Daoy (cell line): Measurements from ENCODE around the gene AHCYL1. TPM values are rescaled to one million over a fixed set of nuclear protein-coding genes. Genes with fewer than 3 reads are reported as not detected.

ENCODE experiments used
- DNase-seq: peaks from one replicate; pipeline ENCODE4 v3.0.0-alpha.2; 2015; ENCODE audit warnings: low read depth
- total RNA-seq: library from RNA; depleted of rRNA; stranded (reverse); fragments of >200 nt; shearing (Covaris generic); gene quantifications from 2 replicates; pipeline ENCODE4 v1.2.3, GENCODE V29; 2014; rRNA removed

AHCYL1 gene
- total RNA-seq, 1 experiment from 2014 or later = 44.9 TPM

GRCh38 chr1:110061341-110061740, 76.8 kb downstream of the AHCYL1 start:
- no peak for DNase-seq

GRCh38 chr1:110062612-110063011, 78.0 kb downstream of the AHCYL1 start:
- no peak for DNase-seq

DNA sequence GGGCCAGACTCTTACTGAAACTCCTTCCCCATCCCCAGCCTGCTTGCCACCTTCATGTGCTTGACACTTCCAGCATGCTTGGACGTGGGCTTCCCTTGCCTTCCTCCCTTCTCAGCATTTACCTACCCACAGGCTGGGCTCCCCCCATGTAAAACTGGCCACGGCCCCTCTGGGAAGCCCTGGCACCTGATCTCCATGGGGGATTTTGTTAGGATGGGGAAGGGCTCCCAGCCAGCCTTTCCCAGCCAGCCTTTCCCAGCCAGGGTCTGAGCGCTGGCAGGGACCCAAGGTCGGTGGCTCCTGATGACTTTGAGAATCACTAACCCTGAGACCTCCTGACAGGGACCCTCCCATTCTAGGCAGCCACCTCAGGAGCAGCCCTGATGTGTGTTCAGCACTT, 79.2 kb downstream of the AHCYL1 start:
- no peak for DNase-seq

DNA sequence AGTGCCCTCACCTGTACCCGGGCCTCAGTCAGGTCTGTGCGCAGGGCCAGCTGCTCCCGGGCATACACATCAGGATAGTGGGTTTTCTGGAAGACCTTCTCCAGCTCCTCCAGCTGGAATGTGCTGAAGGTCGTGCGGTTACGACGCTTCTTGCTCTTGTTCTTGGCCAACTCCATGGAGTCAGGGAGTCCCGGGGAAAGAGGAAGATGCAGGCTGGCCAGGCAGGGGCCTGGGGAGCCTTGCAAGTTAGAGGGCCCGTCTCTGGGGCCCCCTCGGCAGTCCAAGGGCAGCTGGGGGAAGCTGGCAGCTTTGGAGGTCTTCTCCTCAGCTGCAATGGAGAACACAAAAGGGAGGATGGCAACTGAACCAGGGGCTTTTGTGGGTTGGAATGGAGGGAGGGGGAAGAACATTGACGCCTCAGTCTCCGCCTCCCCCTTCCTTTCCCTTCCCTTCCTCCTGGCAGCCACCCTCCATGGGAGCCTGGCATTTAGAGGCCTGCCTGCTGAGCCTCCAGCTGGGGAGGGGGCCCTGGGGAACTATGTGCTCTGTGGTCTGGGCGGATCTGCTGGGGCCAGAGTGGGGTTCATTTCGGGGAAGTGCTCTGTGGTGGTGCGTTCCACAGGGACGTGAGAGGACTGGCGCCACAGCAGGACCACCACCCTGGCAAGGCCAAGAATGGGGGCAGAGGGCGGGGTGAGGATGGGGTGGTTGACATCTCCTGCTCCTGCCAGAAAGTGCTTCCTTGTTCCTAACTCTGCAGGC, 80.2 kb downstream of the AHCYL1 start:
- DNase-seq = no peak

DNA sequence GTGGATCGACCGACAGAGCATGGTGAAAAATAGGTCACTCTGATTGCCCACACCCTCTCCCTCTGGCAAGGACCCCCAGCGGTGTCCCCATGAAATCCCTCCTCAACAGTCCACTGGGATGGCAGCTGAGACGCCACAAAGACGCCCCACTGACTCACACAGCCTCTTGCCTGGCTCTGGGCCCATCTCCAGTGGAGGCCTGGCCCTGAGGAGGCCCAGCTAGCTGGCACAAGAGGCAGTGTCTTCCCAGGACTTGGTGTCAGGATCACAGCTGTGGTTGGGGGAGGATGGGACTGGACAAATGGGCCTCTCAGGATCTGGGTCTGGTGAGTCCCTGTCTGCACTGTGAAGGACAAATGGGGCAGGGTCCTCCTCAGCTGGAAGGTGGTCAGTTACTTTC, 81.3 kb downstream of the AHCYL1 start:
- peak; percentile 67 for DNase-seq

DNA sequence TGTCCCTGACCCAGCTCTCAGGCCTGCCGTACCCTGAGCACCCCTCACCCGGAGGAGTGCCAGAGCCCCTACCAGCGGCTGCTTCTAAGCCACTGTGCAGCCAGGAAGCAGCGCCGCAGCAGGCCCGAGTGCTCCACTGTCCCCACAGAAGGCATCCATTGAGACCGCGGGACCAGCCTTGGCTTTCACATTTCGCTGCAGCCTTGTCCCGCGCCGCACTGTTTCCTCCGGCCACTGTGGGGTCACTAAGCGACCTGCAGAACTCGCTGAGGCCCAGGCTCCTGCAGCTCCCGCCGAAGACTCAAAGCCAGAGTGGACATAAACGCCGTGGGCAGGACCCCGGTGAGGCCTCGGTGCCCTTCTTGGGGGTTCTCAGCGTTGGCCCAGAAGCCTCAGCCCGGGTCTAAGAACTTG, 82.9 kb downstream of the AHCYL1 start:
- DNase-seq = no peak

GRCh38 chr1:110067893-110068645, 83.5 kb downstream of the AHCYL1 start:
- DNase-seq = no peak

DNA sequence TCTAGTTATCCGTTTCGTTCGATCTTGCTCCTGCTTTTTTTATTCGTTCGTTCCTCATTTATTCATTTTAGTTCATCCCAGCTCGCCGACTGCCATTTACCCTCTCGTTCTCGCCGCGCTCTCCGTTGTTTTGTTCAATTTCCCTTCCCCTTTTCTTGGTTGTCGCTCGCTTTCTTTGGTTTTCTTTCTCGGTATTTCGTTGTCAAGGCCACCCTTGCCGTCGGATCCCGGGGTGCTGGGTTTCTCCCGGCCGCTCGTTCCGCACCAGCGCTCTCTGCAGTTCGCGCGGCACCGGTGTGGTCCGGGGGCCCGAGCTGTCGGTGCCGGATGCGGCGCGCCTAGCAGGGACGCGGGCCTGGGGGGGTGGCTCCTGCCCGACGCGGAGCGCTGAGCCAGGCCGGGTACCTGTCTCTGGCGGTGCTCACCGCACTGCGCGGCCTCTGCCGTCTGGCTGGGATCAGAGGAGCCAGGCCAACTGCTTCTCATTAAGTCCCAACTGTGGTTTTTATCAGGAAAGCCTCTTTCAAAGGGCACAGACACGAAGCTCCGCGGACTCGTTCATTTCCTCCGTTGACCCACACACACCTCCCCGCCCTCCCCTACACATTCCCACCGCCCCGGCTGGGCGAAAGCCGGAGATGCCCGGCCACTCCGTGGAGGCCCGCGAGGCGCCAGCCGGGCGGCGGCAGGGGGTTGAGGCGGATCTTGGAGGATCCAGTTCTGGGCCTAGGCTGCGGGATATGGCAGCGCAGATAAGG, 84.3 kb downstream of the AHCYL1 start:
- DNase-seq = no peak

GRCh38 chr1:110069404-110070281, 85.1 kb downstream of the AHCYL1 start:
- no peak for DNase-seq

DNA sequence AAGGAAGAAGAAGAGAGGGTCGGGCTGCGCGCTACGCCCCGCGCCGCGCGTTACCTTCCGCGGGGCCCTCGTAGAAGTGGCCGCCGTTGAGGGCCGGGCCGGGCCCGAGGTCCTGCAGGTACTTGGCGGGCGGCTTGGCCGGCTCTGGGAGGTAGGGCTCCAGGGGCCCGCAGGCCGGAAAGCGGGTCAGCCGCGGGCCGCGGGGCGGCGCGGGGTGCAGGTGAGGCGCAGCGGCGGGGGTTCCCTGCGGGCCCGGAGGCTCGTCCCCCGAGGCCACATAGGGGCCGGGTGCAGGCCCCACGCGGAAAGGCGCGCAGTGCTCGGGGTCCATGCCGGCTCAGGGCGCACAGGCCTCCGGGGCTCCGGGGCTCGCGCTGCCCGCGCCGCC, 85.7 kb downstream of the AHCYL1 start:
- no peak for DNase-seq

GRCh38 chr1:110070671-110071242, 86.2 kb downstream of the AHCYL1 start, which contains the start of gene ALX3:
Gene ALX3 (minus strand): TSS chr1:110070672. CDS start chr1:110070612, 60 bp downstream.
- no peak for DNase-seq

Other genes starting within 250 kb of the AHCYL1 start
- 194 and 206 TPM in 2 replicates for gene GSTM3, start 243.7 kb upstream of the AHCYL1 start, total RNA-seq
- gene EPS8L3, start 220.8 kb upstream of the AHCYL1 start, total RNA-seq = not detected in 2 replicates
- 12.9 and 23.2 TPM in 2 replicates for gene CSF1, start 73.9 kb upstream of the AHCYL1 start, total RNA-seq
- 34.1 and 43.2 TPM in 2 replicates for gene STRIP1, start 49.9 kb downstream of the AHCYL1 start, total RNA-seq
- gene ALX3, start 85.9 kb downstream of the AHCYL1 start, total RNA-seq = not detected in 2 replicates
- not detected in 2 replicates for gene UBL4B, start 127.7 kb downstream of the AHCYL1 start, total RNA-seq
- gene SLC6A17, start 165.7 kb downstream of the AHCYL1 start, total RNA-seq = 0.46 and 0.60 TPM in 2 replicates
- 5.1 and 5.5 TPM in 2 replicates for gene KCNC4, start 225.5 kb downstream of the AHCYL1 start, total RNA-seq